ENCODE measurements around the gene ANKRD9.

The ANKRD9 gene

DNA sequence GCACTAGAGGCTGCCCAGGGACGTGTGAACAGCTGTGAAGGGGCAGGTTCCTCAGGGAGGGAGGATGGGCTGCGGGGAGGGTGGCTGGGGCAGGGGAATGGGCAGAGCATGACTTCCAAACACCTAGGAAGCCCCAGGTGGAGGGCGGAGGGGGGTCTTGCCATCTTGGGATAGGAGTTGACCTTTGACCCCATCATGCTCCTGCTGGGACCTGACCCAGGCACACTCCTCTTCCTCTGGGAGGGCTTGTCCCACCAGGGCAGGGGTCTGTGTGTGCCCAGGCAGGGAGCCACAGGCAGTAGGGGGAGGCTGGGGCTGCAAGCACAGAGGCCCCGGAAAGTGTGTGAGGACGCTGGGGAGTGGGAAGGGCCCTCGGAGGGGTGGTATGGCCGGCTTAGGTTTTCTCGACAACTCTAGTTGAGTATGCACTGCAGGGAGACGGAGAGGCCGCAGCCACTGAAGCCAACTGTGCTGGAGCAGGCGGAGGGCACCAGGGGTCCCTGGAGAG, 3.3 kb upstream of the ANKRD9 start:
- no peak for DNase-seq

DNA sequence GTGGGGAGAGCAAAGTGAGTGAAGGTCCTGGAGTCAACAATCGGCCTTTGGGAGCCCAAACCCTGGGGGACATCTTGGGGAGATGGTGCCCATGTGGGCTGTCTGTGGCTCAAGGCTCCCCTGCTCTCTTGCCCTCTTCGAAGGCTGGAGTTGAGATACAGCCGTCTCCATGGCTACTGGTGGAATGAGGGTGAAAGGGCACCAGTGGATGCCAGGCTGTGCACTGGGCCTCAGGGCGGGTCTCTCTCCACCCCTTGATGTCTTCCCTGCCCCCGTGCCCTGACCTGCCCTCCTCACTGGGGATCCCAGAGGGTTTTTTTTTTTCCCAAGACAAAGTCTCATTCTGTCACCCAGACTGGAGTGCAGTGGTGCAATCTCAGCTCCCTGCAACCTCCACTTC, 2.0 kb upstream of the ANKRD9 start:
- DNase-seq = no peak

- DNase-seq = no peak
These were observed 1.3 kb upstream of the ANKRD9 start for GRCh38 chr14:102510616-102511520.

GRCh38 chr14:102508774-102509745, 516 bp downstream of the ANKRD9 start:
- peak in 1 of 2 donors; percentile 11 for DNase-seq

DNA sequence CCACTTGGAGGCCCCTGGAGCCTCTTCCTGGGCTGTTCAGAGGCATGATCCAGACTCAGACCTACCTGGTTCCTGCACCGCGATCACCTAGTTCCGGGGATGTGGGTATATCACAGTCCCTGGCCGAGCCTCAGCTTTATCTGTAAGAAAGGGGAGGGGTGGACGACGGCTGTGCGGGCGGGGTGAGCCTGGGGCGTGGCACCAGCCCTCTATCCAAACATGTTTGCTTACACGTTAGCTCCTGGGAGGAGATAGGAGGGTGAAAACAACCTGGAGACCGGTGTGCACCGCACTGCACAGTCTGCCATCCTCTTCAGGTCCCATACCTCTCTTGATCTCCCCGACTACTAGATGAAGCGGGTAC, 1.2 kb downstream of the ANKRD9 start:
- DNase-seq = no peak

GRCh38 chr14:102507857-102508312, 1.7 kb downstream of the ANKRD9 start:
- DNase-seq = no peak

DNA sequence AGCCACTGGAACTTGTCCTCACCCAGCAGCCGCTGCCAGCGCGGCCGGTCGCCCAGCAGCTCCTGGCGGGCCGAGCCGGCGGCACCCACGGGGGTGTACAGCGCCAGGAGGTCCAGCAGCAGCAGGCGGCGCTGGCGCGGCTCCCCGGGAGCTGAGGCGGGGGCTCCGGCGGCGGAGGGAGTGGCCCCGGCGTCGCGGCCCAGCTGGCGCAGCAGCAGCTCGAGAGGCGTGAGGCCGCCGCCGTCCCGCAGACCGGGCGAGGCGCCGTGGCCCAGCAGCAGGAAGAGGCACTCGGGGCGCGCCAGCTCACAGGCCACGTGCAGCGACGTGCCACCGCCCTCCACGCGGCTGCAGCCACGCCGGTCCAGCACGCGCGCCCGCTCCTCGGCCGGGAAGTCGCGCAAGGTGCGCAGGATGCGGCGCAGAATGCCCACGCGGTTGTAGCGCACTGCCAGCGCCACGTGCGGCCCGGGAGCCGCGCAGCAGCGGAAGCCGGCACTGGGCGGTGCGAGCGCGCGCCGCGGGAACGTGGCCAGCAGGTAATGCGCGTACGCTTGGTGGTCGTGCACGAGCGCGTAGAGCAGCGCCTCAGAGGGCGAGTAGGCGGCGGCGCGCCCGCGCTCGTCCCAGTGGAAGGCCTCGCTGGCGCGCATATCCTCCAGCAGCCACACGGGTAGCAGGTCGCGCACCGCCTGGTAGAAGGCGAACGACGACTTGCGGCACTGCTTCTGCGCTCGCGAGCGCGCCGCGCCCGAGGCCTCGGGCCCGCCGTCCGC, 2.3 kb downstream of the ANKRD9 start:
- no peak for DNase-seq

- no peak for DNase-seq
These were observed 3.0 kb downstream of the ANKRD9 start for GRCh38 chr14:102506626-102506925.

DNA sequence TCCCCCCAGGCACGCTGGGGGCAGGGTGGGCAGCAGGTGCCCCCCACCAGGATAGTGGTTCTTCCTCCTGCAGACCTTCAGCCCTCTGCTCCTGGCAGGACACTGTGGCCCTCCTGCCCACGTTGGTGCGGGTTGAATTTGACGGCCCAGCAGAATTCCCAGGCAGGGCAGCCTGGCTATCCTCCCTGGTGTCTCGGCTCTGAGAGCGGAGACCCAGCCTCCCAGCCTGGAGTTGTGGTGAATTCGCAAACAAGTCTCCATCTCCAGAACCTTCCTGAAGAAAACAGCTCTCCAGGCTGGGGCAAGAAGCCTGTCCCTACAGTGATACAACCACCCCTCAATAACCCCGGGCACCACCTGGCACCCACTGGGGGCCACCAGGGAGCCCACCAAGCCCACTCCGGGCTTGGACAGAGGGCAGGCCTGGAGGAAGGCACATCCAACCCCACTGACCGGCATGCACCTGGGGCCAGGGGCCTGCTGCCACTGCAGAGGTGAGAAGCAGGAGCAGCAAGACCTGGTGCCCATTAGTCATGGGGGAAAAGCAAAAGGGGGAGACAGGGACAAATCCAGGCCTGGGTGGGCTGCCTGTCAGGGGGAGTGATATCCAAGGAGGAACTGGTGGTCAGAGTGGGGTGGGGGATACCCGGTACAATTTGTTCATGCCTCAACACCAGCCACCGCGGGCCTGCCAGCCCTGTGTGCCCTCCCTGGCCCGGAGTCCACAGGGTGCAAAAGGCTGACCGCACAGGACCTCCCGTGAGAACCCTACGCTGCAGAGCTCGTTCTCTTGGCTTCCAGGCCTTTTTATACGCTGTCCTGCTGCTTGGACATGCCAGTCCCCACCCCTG, 3.6 kb downstream of the ANKRD9 start:
- DNase-seq = no peak

- DNase-seq = no peak
These were observed 4.5 kb downstream of the ANKRD9 start for GRCh38 chr14:102505000-102505619.

DNA sequence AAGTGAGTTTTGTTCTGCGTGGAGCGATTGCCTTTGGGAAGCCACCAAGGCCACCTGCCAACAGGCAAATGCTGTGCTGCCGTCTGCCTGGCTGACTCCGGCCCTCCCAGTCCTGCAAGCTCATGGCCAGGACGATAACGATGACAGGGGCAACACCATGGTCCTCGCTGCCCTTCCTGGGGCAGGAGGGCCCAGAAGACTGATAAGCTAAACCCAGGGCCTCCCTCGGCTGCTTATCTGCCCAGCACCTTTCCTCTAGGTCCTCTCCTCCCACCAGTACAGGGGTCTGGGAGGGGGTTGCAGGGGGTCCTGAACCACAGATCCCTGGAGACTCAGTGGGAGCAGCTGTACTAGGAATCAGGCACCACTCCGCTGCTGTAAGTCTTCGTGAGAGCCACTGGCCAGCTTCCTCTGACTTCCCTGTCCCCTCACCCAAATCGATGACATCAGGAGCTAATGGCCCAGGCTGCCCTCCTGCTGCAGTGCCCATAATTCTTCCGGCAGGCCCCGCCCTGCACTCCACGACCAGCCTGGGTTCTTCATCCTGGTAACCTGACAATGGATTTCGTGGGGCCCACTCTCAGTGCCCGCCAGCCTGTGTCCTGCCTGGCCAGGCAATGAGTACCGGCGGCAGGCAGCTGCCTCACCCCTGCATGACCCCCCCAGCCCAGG, 5.1 kb downstream of the ANKRD9 start:
- DNase-seq = no peak

- no peak for DNase-seq
These were observed 5.8 kb downstream of the ANKRD9 start for GRCh38 chr14:102503641-102504327.

DNA sequence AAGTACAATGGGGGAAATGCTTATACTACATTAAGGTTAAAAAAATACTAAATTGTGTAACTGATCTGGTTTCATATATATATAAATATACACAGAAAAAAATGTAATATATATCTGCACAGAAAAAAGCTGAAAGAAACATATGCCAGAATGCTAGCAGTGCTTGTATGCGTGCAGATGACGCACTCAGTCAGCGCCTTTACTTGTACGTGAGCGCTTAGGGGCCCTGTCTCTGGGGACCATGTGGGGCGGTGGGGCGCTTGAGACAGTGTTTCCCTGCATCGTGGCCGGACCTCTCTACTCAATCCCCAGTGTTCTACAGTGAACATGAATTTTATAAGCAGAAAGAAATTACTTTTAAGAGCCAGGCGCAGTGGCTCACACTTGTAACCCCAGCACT, 7.0 kb downstream of the ANKRD9 start:
- DNase-seq = no peak

GRCh38 chr14:102501751-102502315, 7.7 kb downstream of the ANKRD9 start:
- DNase-seq = no peak

- no peak for DNase-seq
These were observed 8.9 kb downstream of the ANKRD9 start for GRCh38 chr14:102500713-102501112.

DNA sequence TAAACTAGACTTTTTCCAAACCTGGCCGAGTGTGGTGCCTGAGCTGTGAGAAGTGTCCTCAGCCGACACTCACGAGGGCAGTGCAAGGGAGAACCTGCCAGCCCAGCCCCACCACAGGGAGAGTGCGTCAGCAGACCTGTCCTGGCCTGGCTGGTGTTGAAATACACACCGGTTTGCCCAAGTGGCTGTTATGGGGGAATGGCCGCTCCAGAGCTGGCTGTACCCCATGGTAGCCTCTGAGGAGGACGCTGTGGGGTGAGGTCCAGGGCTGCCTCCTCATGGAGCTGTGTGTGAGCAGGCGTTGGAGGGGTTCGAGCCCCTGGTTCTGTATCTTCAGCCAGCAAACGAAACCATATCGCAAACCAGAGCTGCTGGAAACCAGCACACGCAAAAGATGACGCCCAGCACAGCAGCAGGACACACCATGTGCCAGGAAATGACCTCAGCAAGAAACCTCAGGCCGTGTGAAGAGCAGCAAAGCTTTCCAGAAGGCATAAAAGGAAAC, 9.4 kb downstream of the ANKRD9 start:
- no peak for DNase-seq

DNA sequence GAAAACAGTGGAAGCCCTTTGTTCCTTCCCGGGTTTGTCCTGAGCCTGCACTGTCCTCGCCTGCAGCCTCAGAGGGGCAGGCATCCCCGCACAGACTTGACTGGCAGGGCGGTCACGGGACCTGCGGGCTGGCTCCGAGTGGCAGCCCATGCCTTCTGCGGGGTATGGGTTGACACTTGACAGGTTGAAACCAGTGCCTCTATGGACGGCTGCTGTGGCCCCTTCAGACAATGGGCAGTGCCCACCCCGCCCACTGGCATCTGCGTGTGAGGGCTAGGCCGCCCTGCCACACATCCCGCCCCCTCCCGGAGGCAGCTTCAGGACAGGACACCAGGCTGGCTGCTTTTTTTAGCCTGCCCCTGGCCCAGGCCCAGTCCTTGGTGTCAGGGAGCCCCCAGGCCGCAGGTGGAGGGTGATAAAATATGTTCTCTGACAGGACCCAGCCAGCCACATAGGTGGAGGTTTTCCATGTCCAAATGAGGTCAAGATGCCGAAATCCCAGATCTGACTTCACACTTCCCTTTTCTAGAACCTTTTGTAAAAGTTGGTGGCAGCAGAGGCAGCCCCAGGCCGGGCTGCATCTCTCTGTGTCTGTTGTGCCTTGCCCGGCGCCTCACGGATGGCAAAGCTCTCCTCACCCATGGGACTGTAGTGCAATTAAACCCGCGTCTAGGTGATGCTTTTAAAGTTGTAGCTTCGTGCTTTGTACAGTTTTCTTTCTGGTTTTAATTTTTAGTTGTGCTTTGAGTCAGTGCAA, 10.0 kb downstream of the ANKRD9 start:
- DNase-seq = no peak

DNA sequence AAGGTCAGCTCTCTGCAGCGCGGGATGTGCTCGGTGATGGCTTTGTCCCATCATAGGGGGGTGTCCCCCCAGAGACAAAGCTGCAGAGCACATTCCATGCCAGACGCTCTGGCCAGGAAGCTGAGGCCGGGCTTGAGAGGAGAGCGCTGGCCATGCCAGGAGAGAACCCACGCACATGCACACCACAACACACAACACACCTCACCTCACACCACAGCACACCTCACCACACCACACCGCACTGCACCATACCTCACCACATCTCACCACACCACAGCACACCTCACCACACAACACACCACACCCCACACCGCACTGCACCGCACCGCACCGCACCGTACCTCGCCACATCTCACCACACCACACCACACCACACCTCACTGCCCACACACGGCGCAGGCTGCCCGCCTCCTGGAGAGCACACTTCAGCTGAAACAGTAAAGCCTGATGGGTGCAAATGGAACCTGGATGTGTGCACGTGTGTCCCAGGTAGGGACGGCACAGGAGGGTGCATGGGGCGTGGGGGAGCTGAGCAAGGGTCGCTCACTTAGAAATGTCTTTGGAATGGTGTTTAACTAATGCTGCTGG, 10.8 kb downstream of the ANKRD9 start:
- no peak for DNase-seq
